Left ventricle myocardium inferior (tissue), 1 donor: Measurements from ENCODE around the gene SKIC8. TPM values are rescaled to one million over a fixed set of nuclear protein-coding genes. Genes with fewer than 3 reads are reported as not detected.

Experiments used
- DNase-seq: peaks from one replicate; pipeline ENCODE4 v3.0.0-alpha.2; 2020
- H3K27ac ChIP-seq: fragments of 200-600 bp; replicated peaks from 2 replicates; pipeline ENCODE4 v1.8.0; 2021
- H3K27me3 ChIP-seq: fragments of 200-600 bp; 2 replicates; pipeline ENCODE4 v1.8.0; 2021; ENCODE audit warnings: low read depth
- H3K36me3 ChIP-seq: fragments of 200-600 bp; 2 replicates; pipeline ENCODE4 v1.8.0; 2021
- H3K4me1 ChIP-seq: fragments of 200-600 bp; 2 replicates; pipeline ENCODE4 v1.8.0; 2021
- H3K4me3 ChIP-seq: fragments of 200-600 bp; 2 replicates; pipeline ENCODE4 v1.8.0; 2021; ENCODE audit warnings: mild to moderate bottlenecking, moderate library complexity
- H3K9me3 ChIP-seq: fragments of 200-600 bp; replicated peaks from 2 replicates; pipeline ENCODE4 v1.8.0; 2021
- CTCF ChIP-seq: fragments of 200-600 bp; IDR thresholded peaks from 2 replicates; pipeline ENCODE4 v1.8.0; 2021; ENCODE audit warnings: antibody characterized with exemption, mild to moderate bottlenecking, borderline replicate concordance
- intact Hi-C: fragments of 100-400 bp; cut with micrococcal nuclease; formaldehyde crosslinking; loops from one replicate; pipeline ENCODE4 v1.11.0; 2022
- total RNA-seq: library from RNA; stranded (reverse); fragmentation: NEBNext Ultra II Directional; extraction: Animal tissue kit (Norgen Biotek cat#: 25700); gene quantifications from one replicate; pipeline ENCODE4 v1.2.1, GENCODE V29; 2021
- donor health status: DM: no; HTN: yes; CAD: no; lungs with severe emphysema.

Gene SKIC8
- total RNA-seq, 1 donor from 2014 or later: 24.6 TPM

GRCh38 chr15:78321041-78321570, 21.7 kb upstream of the SKIC8 start:
- no peak overlapping the region for H3K27ac ChIP-seq
- no peaks in the 10 kb centered on the region for H3K36me3 ChIP-seq
- H3K9me3 ChIP-seq: no peaks in the 10 kb centered on the region
- peaks cover 23% of the 10 kb centered on the region for H3K4me1 ChIP-seq
- intact Hi-C loops: no loop called here
- no peaks in the 10 kb centered on the region for H3K27me3 ChIP-seq
- no peak for DNase-seq
- no peak overlapping the region for H3K4me3 ChIP-seq
- no peak for TF ChIP-seq CTCF

- no peaks in the 10 kb centered on the region for H3K36me3 ChIP-seq
These were observed 20.8 kb upstream of the SKIC8 start for GRCh38 chr15:78320183-78320582.

GRCh38 chr15:78319588-78319987, 20.2 kb upstream of the SKIC8 start:
- intact Hi-C loops: no loop called here
- Histone ChIP-seq H3K4me1 (peaks cover 17% of the 10 kb centered on the region), H3K36me3 (no peaks in the 10 kb centered on the region), H3K4me3 (no peak overlapping the region), H3K9me3 (no peaks in the 10 kb centered on the region), H3K27me3 (peaks cover under 1% of the 10 kb centered on the region), H3K27ac (no peak overlapping the region)
- TF ChIP-seq CTCF: no peak
- no peak for DNase-seq

More at GRCh38 chr15:78320183-78320582, 20.8 kb upstream of the SKIC8 start:
- Histone ChIP-seq H3K4me1 (peaks cover 17% of the 10 kb centered on the region), H3K9me3 (no peaks in the 10 kb centered on the region), H3K4me3 (no peak overlapping the region), H3K27me3 (no peaks in the 10 kb centered on the region), H3K27ac (no peak overlapping the region)
- TF ChIP-seq CTCF: no peak
- no peak for DNase-seq
- intact Hi-C loops: no loop called here

GRCh38 chr15:78317145-78317836, 17.9 kb upstream of the SKIC8 start:
- Histone ChIP-seq H3K9me3 (no peaks in the 10 kb centered on the region), H3K27ac (no peak overlapping the region), H3K36me3 (no peaks in the 10 kb centered on the region), H3K4me1 (peaks cover 12% of the 10 kb centered on the region), H3K4me3 (no peak overlapping the region), H3K27me3 (peaks cover 12% of the 10 kb centered on the region)
- DNase-seq: no peak
- TF ChIP-seq CTCF: no peak
- intact Hi-C loops: no loop called here

- no peak for DNase-seq
- peaks cover 12% of the 10 kb centered on the region for H3K4me1 ChIP-seq
- H3K4me3 ChIP-seq: no peak overlapping the region
- TF ChIP-seq CTCF: no peak
- intact Hi-C loops: no loop called here
- H3K27ac ChIP-seq: no peak overlapping the region
- H3K27me3 ChIP-seq: peaks cover 12% of the 10 kb centered on the region
- no peaks in the 10 kb centered on the region for H3K9me3 ChIP-seq
- H3K36me3 ChIP-seq: no peaks in the 10 kb centered on the region
These were observed 17.1 kb upstream of the SKIC8 start for GRCh38 chr15:78316283-78317083.
